CMK (cell line): ENCODE data around the gene KLHL22.

ENCODE experiments used
- DNase-seq: peaks from one replicate; pipeline ENCODE4 v3.0.0-alpha.2; 2010; ENCODE audit warnings: low read depth

KLHL22 gene

GRCh38 chr22:20433191-20433590, 62.4 kb downstream of the KLHL22 start:
- no peak for DNase-seq

- no peak for DNase-seq
These were observed 63.3 kb downstream of the KLHL22 start for GRCh38 chr22:20432244-20432686.

GRCh38 chr22:20431511-20432192, 63.9 kb downstream of the KLHL22 start:
- DNase-seq: no peak

- no peak for DNase-seq
These were observed 64.7 kb downstream of the KLHL22 start for GRCh38 chr22:20430720-20431510.

GRCh38 chr22:20430101-20430719, 65.4 kb downstream of the KLHL22 start:
- DNase-seq: no peak

GRCh38 chr22:20429254-20430100, 66.1 kb downstream of the KLHL22 start:
- DNase-seq: peak; percentile 59

GRCh38 chr22:20428496-20429253, 66.9 kb downstream of the KLHL22 start:
- DNase-seq: no peak

GRCh38 chr22:20427945-20428417, 67.6 kb downstream of the KLHL22 start:
- DNase-seq: no peak

- DNase-seq: no peak
These were observed 68.3 kb downstream of the KLHL22 start for GRCh38 chr22:20427104-20427944.

- no peak for DNase-seq
These were observed 69.4 kb downstream of the KLHL22 start for GRCh38 chr22:20426259-20426615.

GRCh38 chr22:20425566-20426258, 69.9 kb downstream of the KLHL22 start:
- DNase-seq: no peak

GRCh38 chr22:20424932-20425565, 70.5 kb downstream of the KLHL22 start:
- DNase-seq: no peak

- no peak for DNase-seq
These were observed 71.0 kb downstream of the KLHL22 start for GRCh38 chr22:20424568-20424931.

- DNase-seq: peak; percentile 17
These were observed 71.6 kb downstream of the KLHL22 start for GRCh38 chr22:20423906-20424551.

- peak; percentile 44 for DNase-seq
These were observed 72.3 kb downstream of the KLHL22 start for GRCh38 chr22:20423008-20423905.

GRCh38 chr22:20422271-20423007, 73.2 kb downstream of the KLHL22 start:
- peak; percentile 44 for DNase-seq

- DNase-seq: no peak
These were observed 74.1 kb downstream of the KLHL22 start for GRCh38 chr22:20421507-20421874.
